SK-N-SH (cell line): ENCODE results near the gene MYO5C.

ENCODE experiments used
- POLR2AphosphoS5 ChIP-seq: IDR thresholded peaks from 2 replicates; pipeline ENCODE4 v1.6.1; 2012; ENCODE audit warnings: low read depth, low read length
- RXRA ChIP-seq: IDR thresholded peaks from 2 replicates; pipeline ENCODE4 v1.4.0; 2012; ENCODE audit warnings: low read depth, mild to moderate bottlenecking, borderline replicate concordance

GRCh38 chr15:52241489-52241888, 54.1 kb downstream of the MYO5C start:
- no peak for TF ChIP-seq RXRA
- TF ChIP-seq POLR2AphosphoS5: no peak
